Fibroblast of the conjunctiva (primary cell): ENCODE measurements around the gene TRIM24.

Experiments
- DNase-seq: peaks from one replicate; pipeline ENCODE4 v3.0.0-alpha.2; 2010; ENCODE audit warnings: low read depth

TRIM24 gene

DNA sequence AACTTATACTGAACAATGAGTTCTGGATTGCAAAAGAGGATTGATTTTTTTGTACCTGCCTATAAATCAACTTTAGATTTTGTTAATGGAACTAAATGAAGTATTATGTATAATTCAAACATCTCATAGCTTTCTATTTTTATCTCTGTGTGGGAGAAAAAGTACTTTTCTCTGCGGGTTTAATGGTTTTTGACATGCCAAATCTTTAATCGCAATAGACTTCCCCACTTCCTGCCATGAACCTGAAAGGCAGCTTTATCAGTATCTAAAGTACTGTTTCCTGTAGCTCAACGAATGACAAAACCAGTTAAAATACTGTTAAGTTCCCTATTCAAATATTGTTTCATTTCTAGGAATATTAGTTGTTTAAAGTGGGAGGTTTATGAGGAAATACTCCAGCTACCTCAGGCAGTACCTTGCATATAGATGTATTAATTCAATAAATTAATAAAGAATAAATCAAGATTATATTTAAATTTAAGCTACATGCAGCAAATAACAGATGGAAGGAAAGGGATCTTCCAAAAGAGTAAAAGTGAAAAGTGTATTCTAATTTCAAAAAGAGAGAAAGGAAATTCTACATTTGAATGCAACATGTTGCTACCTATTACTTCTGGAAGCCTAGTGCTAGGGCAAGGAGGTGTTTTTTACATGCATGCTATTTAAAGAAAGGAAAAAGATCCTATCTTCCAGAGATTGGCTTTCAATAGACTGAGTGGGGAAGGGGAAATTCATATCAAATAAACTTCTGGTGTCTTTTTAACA lies 165.2 kb downstream of the TRIM24 start:
- no peak for DNase-seq

GRCh38 chr7:138625849-138626230 lies 165.8 kb downstream of the TRIM24 start:
- no peak for DNase-seq

DNA sequence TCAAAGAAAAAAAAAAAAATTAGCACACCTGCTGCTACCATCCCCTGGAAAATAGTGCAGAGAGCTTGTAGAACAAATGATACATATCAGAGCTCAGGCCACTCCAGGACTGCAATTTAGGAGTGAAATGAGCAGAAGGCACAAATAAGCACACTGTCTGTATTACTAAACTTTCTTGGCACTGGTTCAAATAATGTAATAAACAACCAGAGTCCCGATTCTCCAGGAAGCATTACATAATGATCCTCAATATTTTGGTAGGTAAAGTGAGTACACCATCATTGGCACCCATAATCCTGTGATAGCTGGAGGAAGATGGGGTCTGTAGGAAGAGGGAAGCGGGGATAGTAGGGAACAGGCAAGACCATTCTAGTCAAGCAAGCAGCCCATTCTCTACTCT lies 166.8 kb downstream of the TRIM24 start:
- DNase-seq, result no peak

GRCh38 chr7:138627361-138627760 lies 167.3 kb downstream of the TRIM24 start:
- DNase-seq, result no peak

DNA sequence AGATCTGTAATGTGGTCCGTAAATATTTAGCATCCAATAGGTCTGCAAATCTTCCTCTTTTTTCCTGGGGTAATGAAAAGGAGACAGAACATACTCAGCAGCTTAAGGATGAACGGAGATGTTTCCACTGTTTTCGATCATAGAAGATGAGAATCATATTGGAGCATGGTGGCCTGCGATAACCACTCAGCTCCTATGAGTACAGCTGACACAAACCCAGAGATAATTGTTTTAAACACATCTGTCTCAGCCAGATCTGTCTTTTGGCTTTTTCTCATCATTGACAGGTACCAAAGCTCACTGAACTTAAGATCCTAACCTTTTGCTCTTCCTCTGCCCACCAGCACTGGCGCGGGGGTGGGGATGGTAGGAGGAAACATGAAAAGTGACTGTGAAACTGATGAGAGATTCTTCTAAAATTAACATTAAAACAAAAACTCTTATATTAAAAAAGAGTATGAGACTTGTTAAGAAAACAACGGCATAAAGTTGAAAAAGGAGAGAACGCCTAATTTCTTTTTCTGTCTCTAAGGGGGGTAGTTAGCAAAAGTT lies 170.1 kb downstream of the TRIM24 start:
- no peak for DNase-seq

- no peak for DNase-seq
These were observed 172.3 kb downstream of the TRIM24 start for GRCh38 chr7:138632384-138632783.

DNA sequence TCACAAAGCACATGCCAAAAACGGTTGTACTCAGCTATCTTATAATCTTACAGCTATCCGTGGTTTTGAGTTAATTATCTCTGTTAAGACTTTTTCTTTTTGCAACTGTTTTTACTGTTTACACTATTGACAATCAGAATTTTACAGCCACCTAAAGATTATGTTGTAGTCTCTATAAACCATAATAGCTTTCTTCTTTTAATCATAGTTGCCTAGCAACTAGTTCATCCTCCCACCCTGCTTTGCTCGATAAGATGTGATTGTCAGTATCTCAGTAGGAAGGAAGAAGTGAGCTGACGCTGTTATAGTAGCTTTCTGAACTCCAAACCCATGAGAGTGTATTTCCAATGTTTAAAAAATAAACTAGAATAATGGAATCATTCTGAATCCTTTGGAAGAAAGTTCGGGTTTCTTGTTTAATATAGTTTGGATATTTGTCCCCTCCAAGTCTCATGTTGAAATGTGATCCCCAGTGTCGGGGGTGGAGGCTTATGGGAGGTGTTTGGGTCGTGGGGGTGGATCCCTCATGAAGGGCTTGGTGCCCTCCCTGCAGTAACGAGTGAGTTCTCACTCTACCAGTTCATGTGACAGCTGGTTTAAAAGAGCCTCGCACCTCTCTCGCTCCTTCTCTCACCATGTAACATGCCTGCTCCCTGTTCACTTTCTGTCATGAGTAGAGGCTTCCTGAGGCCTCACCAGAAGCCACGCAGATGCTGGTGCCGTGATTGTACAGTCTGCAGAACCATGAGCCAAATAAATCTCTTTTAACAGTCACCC lies 173.0 kb downstream of the TRIM24 start:
- DNase-seq, result no peak
